Calu3 (cell line): ENCODE data around the gene LUZP2. TPM values are rescaled to one million over a fixed set of nuclear protein-coding genes. Genes with fewer than 3 reads are reported as not detected.

Experiments used
- BruUV-seq: library from RNA; stranded (reverse); fragments of 400-500 nt; replicated peaks from 2 replicates; lab custom pipeline; 2021; lab: Mats Ljungman, UMichigan
- CTCF ChIA-PET: fragments of 300-600 bp; sonication (Branson Sonifier 250); formaldehyde crosslinking; loops from one replicate; lab custom pipeline; 2022; ENCODE audit warnings: antibody characterized with exemption; lab: Charles Lee
- DNase-seq: peaks from one replicate; pipeline ENCODE4 v3.0.0; 2022
- H3K27ac Mint-ChIP-seq: one replicate; pipeline ENCODE4 v1.8.0; 2022; ENCODE audit warnings: mixed read lengths; ENCODE audit not compliant: unreplicated experiment
- H3K27me3 Mint-ChIP-seq: one replicate; pipeline ENCODE4 v1.8.0; 2022; ENCODE audit warnings: mixed read lengths; ENCODE audit not compliant: unreplicated experiment
- H3K36me3 Mint-ChIP-seq: one replicate; pipeline ENCODE4 v1.8.0; 2022; ENCODE audit warnings: mild to moderate bottlenecking, moderate library complexity, mixed read lengths; ENCODE audit not compliant: insufficient read depth, unreplicated experiment
- H3K4me1 Mint-ChIP-seq: one replicate; pipeline ENCODE4 v1.8.0; 2022; ENCODE audit warnings: mild to moderate bottlenecking, low read depth, mixed read lengths; ENCODE audit not compliant: unreplicated experiment
- H3K4me3 Mint-ChIP-seq: one replicate; pipeline ENCODE4 v1.8.0; 2022; ENCODE audit warnings: mild to moderate bottlenecking, low read depth, moderate library complexity, mixed read lengths; ENCODE audit not compliant: unreplicated experiment
- H3K9me3 Mint-ChIP-seq: one replicate; pipeline ENCODE4 v1.8.0; 2022; ENCODE audit warnings: low read depth, mixed read lengths; ENCODE audit not compliant: unreplicated experiment
- intact Hi-C: fragments of 100-400 bp; cut with micrococcal nuclease; formaldehyde crosslinking; loops from one replicate; pipeline ENCODE4 v1.10.0; 2022; ENCODE audit not compliant: unreplicated experiment
- total RNA-seq: library from RNA; stranded (reverse); gene quantifications from 2 replicates; pipeline ENCODE4 v1.2.3, GENCODE V29; 2022
- TF ChIP-seq, protein P1 (sequence below): fragments of 200-600 bp; IDR thresholded peaks from one replicate; pipeline ENCODE4 v1.8.0; 2022; ENCODE audit warnings: antibody characterized with exemption; ENCODE audit not compliant: unreplicated experiment

LUZP2 gene
- total RNA-seq, 1 experiment from 2014 or later: 0.73 TPM

- no peak for DNase-seq
- CTCF ChIA-PET: no interaction called here
- Mint-ChIP-seq H3K36me3 (no peaks in the 10 kb centered on the region), H3K27ac (no peak overlapping the region), H3K9me3 (peaks cover 4% of the 10 kb centered on the region), H3K4me1 (peaks cover 13% of the 10 kb centered on the region), H3K27me3 (no peaks in the 10 kb centered on the region), H3K4me3 (no peak overlapping the region)
- TF ChIP-seq, protein P1, sequence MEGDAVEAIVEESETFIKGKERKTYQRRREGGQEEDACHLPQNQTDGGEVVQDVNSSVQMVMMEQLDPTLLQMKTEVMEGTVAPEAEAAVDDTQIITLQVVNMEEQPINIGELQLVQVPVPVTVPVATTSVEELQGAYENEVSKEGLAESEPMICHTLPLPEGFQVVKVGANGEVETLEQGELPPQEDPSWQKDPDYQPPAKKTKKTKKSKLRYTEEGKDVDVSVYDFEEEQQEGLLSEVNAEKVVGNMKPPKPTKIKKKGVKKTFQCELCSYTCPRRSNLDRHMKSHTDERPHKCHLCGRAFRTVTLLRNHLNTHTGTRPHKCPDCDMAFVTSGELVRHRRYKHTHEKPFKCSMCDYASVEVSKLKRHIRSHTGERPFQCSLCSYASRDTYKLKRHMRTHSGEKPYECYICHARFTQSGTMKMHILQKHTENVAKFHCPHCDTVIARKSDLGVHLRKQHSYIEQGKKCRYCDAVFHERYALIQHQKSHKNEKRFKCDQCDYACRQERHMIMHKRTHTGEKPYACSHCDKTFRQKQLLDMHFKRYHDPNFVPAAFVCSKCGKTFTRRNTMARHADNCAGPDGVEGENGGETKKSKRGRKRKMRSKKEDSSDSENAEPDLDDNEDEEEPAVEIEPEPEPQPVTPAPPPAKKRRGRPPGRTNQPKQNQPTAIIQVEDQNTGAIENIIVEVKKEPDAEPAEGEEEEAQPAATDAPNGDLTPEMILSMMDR: no peak
- intact Hi-C loops: no loop called here
- BruUV-seq: no TSS peak
These were observed 211.8 kb downstream of the LUZP2 start for GRCh38 chr11:24708616-24709015.

GRCh38 chr11:24709928-24710565 lies 213.2 kb downstream of the LUZP2 start:
- no TSS peak for BruUV-seq
- H3K36me3 Mint-ChIP-seq: no peaks in the 10 kb centered on the region
- CTCF ChIA-PET: no interaction called here

DNA sequence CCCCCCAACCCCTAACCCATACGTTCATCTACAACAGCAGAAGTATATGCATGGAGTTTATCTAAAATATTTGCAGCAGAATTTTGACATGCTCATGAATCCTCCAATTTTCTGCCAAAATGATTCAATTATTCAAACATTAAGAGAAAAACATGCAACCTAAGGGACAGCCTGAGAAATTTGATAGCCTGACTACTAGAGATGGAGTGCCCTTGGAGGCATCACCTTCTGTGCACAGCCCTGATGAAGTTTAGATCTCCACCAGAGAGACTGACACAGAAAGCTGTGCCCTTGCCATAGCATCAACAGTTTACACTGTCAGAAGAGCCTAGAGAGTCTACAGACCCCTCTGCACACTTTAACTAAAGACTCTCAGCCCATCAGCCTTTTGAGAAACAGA lies 217.7 kb downstream of the LUZP2 start:
- Mint-ChIP-seq H3K27ac (no peak overlapping the region), H3K9me3 (no peaks in the 10 kb centered on the region), H3K4me1 (no peaks in the 10 kb centered on the region), H3K4me3 (no peak overlapping the region), H3K36me3 (peaks cover 6% of the 10 kb centered on the region), H3K27me3 (no peaks in the 10 kb centered on the region)
- CTCF ChIA-PET: no interaction called here
- no peak for DNase-seq
- TF ChIP-seq, protein P1: no peak
- intact Hi-C loops: no loop called here
- BruUV-seq: no TSS peak

More at GRCh38 chr11:24709928-24710565, 213.2 kb downstream of the LUZP2 start:
- peaks cover 4% of the 10 kb centered on the region for H3K9me3 Mint-ChIP-seq
- H3K4me1 Mint-ChIP-seq: peaks cover 13% of the 10 kb centered on the region
- no peak for DNase-seq
- TF ChIP-seq, protein P1: no peak
- H3K4me3 Mint-ChIP-seq: no peak overlapping the region
- intact Hi-C loops: no loop called here
- no peak overlapping the region for H3K27ac Mint-ChIP-seq
- no peaks in the 10 kb centered on the region for H3K27me3 Mint-ChIP-seq

GRCh38 chr11:24716403-24716802 lies 219.6 kb downstream of the LUZP2 start:
- Mint-ChIP-seq H3K36me3 (peaks cover 6% of the 10 kb centered on the region), H3K4me1 (no peaks in the 10 kb centered on the region), H3K9me3 (no peaks in the 10 kb centered on the region), H3K27me3 (no peaks in the 10 kb centered on the region), H3K4me3 (no peak overlapping the region), H3K27ac (no peak overlapping the region)
- CTCF ChIA-PET: no interaction called here
- intact Hi-C loops: no loop called here
- no TSS peak for BruUV-seq
- no peak for DNase-seq
- TF ChIP-seq, protein P1: no peak
